ENCODE data around the gene SWT1.
A peak's percentile ranks its signal among the peaks of the same experiment; 100 is the strongest.

The SWT1 gene

DNA sequence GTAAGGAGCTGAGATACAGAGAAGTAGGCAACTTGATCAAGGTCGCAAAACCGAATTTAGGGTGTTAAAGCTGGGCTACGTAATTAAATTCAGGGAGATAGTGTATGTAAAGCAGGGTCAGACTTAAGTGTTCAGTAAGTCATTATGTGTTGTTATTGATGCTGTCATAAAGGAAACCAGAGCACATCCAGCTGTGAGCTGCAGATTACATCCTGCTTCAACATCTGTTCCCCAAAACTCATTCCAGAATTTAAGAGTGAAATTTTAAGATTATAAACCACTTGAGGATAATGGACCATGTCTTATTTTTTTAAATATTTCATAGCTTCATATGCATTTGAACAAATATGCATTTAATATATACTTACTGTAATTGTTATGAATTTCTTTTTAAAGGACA, 110.3 kb downstream of the SWT1 start:
- no peak overlapping the region for H3K4me3 ChIP-seq (replicated peaks in 1 of 2; ENCODE audit: low read depth in 2 of 2, low read length in 2 of 2)
- TF ChIP-seq, protein P1, sequence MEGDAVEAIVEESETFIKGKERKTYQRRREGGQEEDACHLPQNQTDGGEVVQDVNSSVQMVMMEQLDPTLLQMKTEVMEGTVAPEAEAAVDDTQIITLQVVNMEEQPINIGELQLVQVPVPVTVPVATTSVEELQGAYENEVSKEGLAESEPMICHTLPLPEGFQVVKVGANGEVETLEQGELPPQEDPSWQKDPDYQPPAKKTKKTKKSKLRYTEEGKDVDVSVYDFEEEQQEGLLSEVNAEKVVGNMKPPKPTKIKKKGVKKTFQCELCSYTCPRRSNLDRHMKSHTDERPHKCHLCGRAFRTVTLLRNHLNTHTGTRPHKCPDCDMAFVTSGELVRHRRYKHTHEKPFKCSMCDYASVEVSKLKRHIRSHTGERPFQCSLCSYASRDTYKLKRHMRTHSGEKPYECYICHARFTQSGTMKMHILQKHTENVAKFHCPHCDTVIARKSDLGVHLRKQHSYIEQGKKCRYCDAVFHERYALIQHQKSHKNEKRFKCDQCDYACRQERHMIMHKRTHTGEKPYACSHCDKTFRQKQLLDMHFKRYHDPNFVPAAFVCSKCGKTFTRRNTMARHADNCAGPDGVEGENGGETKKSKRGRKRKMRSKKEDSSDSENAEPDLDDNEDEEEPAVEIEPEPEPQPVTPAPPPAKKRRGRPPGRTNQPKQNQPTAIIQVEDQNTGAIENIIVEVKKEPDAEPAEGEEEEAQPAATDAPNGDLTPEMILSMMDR (IDR thresholded peaks at IDR 0.05; ENCODE audit: low read depth, low read length), result no peak
- no peak for DNase-seq (ENCODE audit: low read depth in 2 of 2)

DNA sequence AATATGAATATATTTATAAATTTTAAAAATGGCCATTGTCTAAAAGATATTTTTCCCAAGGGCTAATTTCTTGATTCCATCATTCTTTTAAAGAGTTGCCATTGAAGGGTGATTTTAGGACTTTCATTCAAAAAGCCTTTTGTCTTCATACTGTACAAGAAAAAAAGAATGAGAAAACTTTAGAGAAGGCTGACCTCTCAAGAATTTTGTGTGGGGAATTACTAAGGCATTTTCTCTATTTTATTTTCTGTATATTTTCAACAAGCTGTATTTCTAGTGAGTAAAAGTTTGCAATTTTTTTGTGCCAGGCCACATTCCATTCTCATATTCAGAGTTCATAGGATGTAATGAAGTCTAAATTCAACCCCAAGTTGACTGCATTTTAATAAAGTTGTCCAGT, 110.7 kb downstream of the SWT1 start:
- no peak overlapping the region for H3K4me3 ChIP-seq (replicated peaks in 1 of 2; ENCODE audit: low read depth in 2 of 2, low read length in 2 of 2)
- no peak for DNase-seq (ENCODE audit: low read depth in 2 of 2)
- TF ChIP-seq, protein P1 (IDR thresholded peaks at IDR 0.05; ENCODE audit: low read depth, low read length), result no peak

GRCh38 chr1:185268352-185268751, 111.4 kb downstream of the SWT1 start:
- DNase-seq (ENCODE audit: low read depth in 2 of 2), result no peak
- TF ChIP-seq, protein P1 (IDR thresholded peaks at IDR 0.05; ENCODE audit: low read depth, low read length), result no peak
- H3K4me3 ChIP-seq (replicated peaks in 1 of 2; ENCODE audit: low read depth in 2 of 2, low read length in 2 of 2), result no peak overlapping the region

GRCh38 chr1:185271921-185272320, 115.0 kb downstream of the SWT1 start:
- TF ChIP-seq, protein P1 (IDR thresholded peaks at IDR 0.05; ENCODE audit: low read depth, low read length), result no peak
- DNase-seq (ENCODE audit: low read depth in 2 of 2), result no peak

DNA sequence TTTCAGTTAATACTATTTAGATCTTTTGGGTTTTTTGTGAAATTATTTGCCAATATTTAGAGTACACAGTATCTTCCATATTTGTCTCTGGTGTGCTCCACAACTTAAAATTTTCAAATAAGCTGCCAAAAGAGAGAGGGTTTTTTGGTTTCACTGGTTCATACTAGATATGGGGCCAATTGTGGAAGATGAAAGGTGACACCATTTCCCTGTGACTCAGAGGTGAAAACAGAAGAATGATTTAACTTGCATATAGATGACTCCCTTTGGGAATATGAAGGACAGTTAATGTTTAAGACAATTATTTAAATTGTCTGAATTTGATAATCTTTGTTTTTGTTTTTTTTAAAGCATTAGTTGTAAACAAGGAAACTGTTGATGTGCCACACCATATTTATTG, 122.6 kb downstream of the SWT1 start:
- H3K4me3 ChIP-seq (replicated peaks in 1 of 2; ENCODE audit: low read depth in 2 of 2, low read length in 2 of 2), result no peak overlapping the region
- TF ChIP-seq, protein P1 (IDR thresholded peaks at IDR 0.05; ENCODE audit: low read depth, low read length), result no peak
- DNase-seq (ENCODE audit: low read depth in 2 of 2), result peak in 1 of 2 donors; percentile 56

More at GRCh38 chr1:185271921-185272320, 115.0 kb downstream of the SWT1 start:
- H3K4me3 ChIP-seq (replicated peaks in 1 of 2; ENCODE audit: low read depth in 2 of 2, low read length in 2 of 2), result no peak overlapping the region

GRCh38 chr1:185280589-185280988, 123.6 kb downstream of the SWT1 start:
- no peak for DNase-seq (ENCODE audit: low read depth in 2 of 2)
- H3K4me3 ChIP-seq (replicated peaks in 1 of 2; ENCODE audit: low read depth in 2 of 2, low read length in 2 of 2), result no peak overlapping the region
- TF ChIP-seq, protein P1 (IDR thresholded peaks at IDR 0.05; ENCODE audit: low read depth, low read length), result no peak

DNA sequence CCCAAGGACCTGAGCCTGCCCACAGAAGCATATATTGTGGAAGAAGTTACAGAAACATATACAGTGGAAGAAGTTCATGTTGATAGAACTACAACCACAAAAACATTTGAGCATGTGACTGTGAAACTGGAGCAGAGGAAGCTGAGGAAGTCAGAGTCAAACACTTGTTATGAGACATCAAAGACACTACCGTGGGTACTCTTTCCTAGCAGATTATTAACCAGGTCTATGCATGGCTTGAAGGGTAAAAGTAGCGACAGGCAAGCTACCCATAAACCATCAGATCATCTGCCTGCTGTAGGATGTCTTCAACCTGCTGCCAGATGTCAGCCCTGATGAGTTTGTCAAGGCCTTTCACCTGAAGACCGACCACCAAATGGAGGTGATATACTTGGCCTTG, 124.3 kb downstream of the SWT1 start:
- no peak for DNase-seq (ENCODE audit: low read depth in 2 of 2)
- TF ChIP-seq, protein P1 (IDR thresholded peaks at IDR 0.05; ENCODE audit: low read depth, low read length), result no peak
- no peak overlapping the region for H3K4me3 ChIP-seq (replicated peaks in 1 of 2; ENCODE audit: low read depth in 2 of 2, low read length in 2 of 2)
